Measurements from ENCODE around the gene NKD2.

- TF ChIP-seq CTCF (conservative IDR thresholded peaks at IDR 0.05; ENCODE audit: low read length) (no peak), EZH2phosphoT487 (IDR thresholded peaks at IDR 0.05; ENCODE audit: borderline replicate concordance, low read depth, low read length) (no peak)
Measured at GRCh38 chr5:1056611-1057484, 48.2 kb downstream of the NKD2 start.

Data from OCI-LY7 (cell line).